ENCODE results near the gene CSF1R.

CSF1R gene

GRCh38 chr5:150085950-150086715, at the start of gene CSF1R:
Gene CSF1R, minus strand, starts transcription at chr5:150086554. Its CDS starts 127 bp downstream, at chr5:150086427.
- DNase-seq: no peak

GRCh38 chr5:150135557-150136304, 49.4 kb upstream of the CSF1R start:
- no peak for DNase-seq

GRCh38 chr5:150134198-150134588, 47.8 kb upstream of the CSF1R start:
- no peak for DNase-seq

- DNase-seq: no peak
Measured at GRCh38 chr5:150133581-150134197, 47.3 kb upstream of the CSF1R start.

- no peak for DNase-seq
Measured at GRCh38 chr5:150132740-150133139, 46.4 kb upstream of the CSF1R start.

GRCh38 chr5:150131978-150132694, 45.8 kb upstream of the CSF1R start:
- DNase-seq: no peak

- DNase-seq: no peak
Measured at GRCh38 chr5:150131461-150131860, 45.1 kb upstream of the CSF1R start.

GRCh38 chr5:150130493-150130922, 44.2 kb upstream of the CSF1R start:
- DNase-seq: no peak

GRCh38 chr5:150129813-150130492, 43.6 kb upstream of the CSF1R start:
- DNase-seq: peak; percentile 34 to 46

GRCh38 chr5:150129454-150129812, 43.1 kb upstream of the CSF1R start:
- DNase-seq: no peak

- DNase-seq: no peak
Measured at GRCh38 chr5:150126921-150127265, 40.5 kb upstream of the CSF1R start.

GRCh38 chr5:150126199-150126920, 40.0 kb upstream of the CSF1R start:
- no peak for DNase-seq

- DNase-seq: no peak
Measured at GRCh38 chr5:150125334-150125733, 39.0 kb upstream of the CSF1R start.

- DNase-seq: no peak
Measured at GRCh38 chr5:150124596-150124995, 38.2 kb upstream of the CSF1R start.

- DNase-seq: no peak
Measured at GRCh38 chr5:150124111-150124557, 37.8 kb upstream of the CSF1R start.

GRCh38 chr5:150123542-150123941, 37.2 kb upstream of the CSF1R start:
- no peak for DNase-seq

- no peak for DNase-seq
Measured at GRCh38 chr5:150122536-150123481, 36.5 kb upstream of the CSF1R start.

- DNase-seq: no peak
Measured at GRCh38 chr5:150122158-150122510, 35.8 kb upstream of the CSF1R start.

- no peak for DNase-seq
Measured at GRCh38 chr5:150121448-150122157, 35.2 kb upstream of the CSF1R start.
